NCI-H2107 treated with DMSO at 0.1 percent for 48 hours (cell line): Measurements from ENCODE around the gene DIAPH1.

Source experiments
- DNase-seq: peaks from one replicate; lab custom pipeline; 2025; ENCODE audit not compliant: unreplicated experiment; lab: John Stamatoyannopoulos, UW

DIAPH1 gene

GRCh38 chr5:141618804-141619554, at the start of gene DIAPH1:
DIAPH1 (minus strand) TSS chr5:141619000; CDS start chr5:141618914, 86 bp downstream.
- peak; percentile 52 for DNase-seq

GRCh38 chr5:141665995-141666940, 47.5 kb upstream of the DIAPH1 start:
- no peak for DNase-seq

GRCh38 chr5:141664733-141665461, 46.1 kb upstream of the DIAPH1 start:
- DNase-seq, result peak; percentile 6

- no peak for DNase-seq
These were observed 44.7 kb upstream of the DIAPH1 start for GRCh38 chr5:141663506-141663905.

- DNase-seq, result no peak
These were observed 43.2 kb upstream of the DIAPH1 start for GRCh38 chr5:141662028-141662427.

- no peak for DNase-seq
These were observed 39.2 kb upstream of the DIAPH1 start for GRCh38 chr5:141657937-141658545.

GRCh38 chr5:141657404-141657803, 38.6 kb upstream of the DIAPH1 start:
- no peak for DNase-seq

- DNase-seq, result no peak
These were observed 37.6 kb upstream of the DIAPH1 start for GRCh38 chr5:141656396-141656795.

- DNase-seq, result no peak
These were observed 36.2 kb upstream of the DIAPH1 start for GRCh38 chr5:141655020-141655419.

GRCh38 chr5:141654298-141654697, 35.5 kb upstream of the DIAPH1 start:
- no peak for DNase-seq

GRCh38 chr5:141651728-141652105, 32.9 kb upstream of the DIAPH1 start:
- DNase-seq, result no peak

GRCh38 chr5:141650851-141651727, 32.3 kb upstream of the DIAPH1 start, which contains the start of gene FCHSD1:
FCHSD1 (minus strand) TSS chr5:141651418; CDS start chr5:141651368, 50 bp downstream.
- DNase-seq, result no peak

GRCh38 chr5:141649972-141650371, 31.2 kb upstream of the DIAPH1 start:
- no peak for DNase-seq

- no peak for DNase-seq
These were observed 30.4 kb upstream of the DIAPH1 start for GRCh38 chr5:141649056-141649688.

GRCh38 chr5:141647851-141648250, 29.1 kb upstream of the DIAPH1 start:
- no peak for DNase-seq

- no peak for DNase-seq
These were observed 28.4 kb upstream of the DIAPH1 start for GRCh38 chr5:141647242-141647641.

GRCh38 chr5:141646026-141646425, 27.2 kb upstream of the DIAPH1 start:
- DNase-seq, result no peak

GRCh38 chr5:141641634-141642267, 23.0 kb upstream of the DIAPH1 start:
- no peak for DNase-seq

GRCh38 chr5:141640698-141641097, 21.9 kb upstream of the DIAPH1 start:
- no peak for DNase-seq
